ENCODE measurements around the gene CHST9.
A peak's percentile ranks its signal among the peaks of the same experiment; 100 is the strongest.

The CHST9 gene

GRCh38 chr18:27022477-27022876 is 162.6 kb downstream of the CHST9 start:
- 43% methylated on average over 3 of the region's 3 CpGs for WGBS
- H3K23ac ChIP-seq (ENCODE audit: low read length in 2 of 2): no peak overlapping the region
- H2BK120ac ChIP-seq (ENCODE audit: low read depth, low read length): no peak overlapping the region
- peaks cover 2% of the 10 kb centered on the region for H3K4me1 ChIP-seq (ENCODE audit: control insufficient read depth, insufficient read depth, low read depth, low read length)
- H3K4me3 ChIP-seq (ENCODE audit: insufficient read depth in 1 of 2, low read depth in 1 of 2, low read length in 2 of 2): no peak overlapping the region
- H2BK15ac ChIP-seq (ENCODE audit: low read depth, poor library complexity, severe bottlenecking): no peak overlapping the region
- no peak overlapping the region for H2BK12ac ChIP-seq (ENCODE audit: low read length in 2 of 2)
- no peak overlapping the region for H3K18ac ChIP-seq (ENCODE audit: low read depth in 1 of 2, low read length in 2 of 2)
- no peak overlapping the region for H3K9ac ChIP-seq (ENCODE audit: low read length)
- no peak overlapping the region for H3K4ac ChIP-seq (ENCODE audit: low read depth in 1 of 2, low read length in 2 of 2)
- no peak overlapping the region for H3K27ac ChIP-seq (ENCODE audit: low read length, poor library complexity, severe bottlenecking)
- peaks cover 0 to 2% of the 10 kb centered on the region in 2 experiments for H3K27me3 ChIP-seq (ENCODE audit: control insufficient read depth in 1 of 2, insufficient read depth in 1 of 2, low read length in 2 of 2)
- H4K91ac ChIP-seq (ENCODE audit: low read length): no peak overlapping the region
- H2AFZ ChIP-seq (ENCODE audit: low read depth, low read length): no peak overlapping the region
- no peaks in the 10 kb centered on the region for H3K79me1 ChIP-seq (replicated peaks; ENCODE audit: low read length, poor library complexity, severe bottlenecking)
- no peak for DNase-seq
- no peak overlapping the region for H2BK5ac ChIP-seq (ENCODE audit: low read depth, low read length, poor library complexity, severe bottlenecking)
- no peak overlapping the region for H2AK5ac ChIP-seq (ENCODE audit: low read length, severe bottlenecking)
- no peak overlapping the region for H3K4me2 ChIP-seq (ENCODE audit: low read length, poor library complexity, severe bottlenecking)
- H4K8ac ChIP-seq (ENCODE audit: low read length): no peak overlapping the region
- no peak overlapping the region for H3K14ac ChIP-seq (ENCODE audit: low read length in 2 of 2)
- no peaks in the 10 kb centered on the region for H3K36me3 ChIP-seq (ENCODE audit: control insufficient read depth in 1 of 2, insufficient read depth in 2 of 2, low read depth in 1 of 2, low read length in 2 of 2)
- no peaks in the 10 kb centered on the region for H3K9me3 ChIP-seq (ENCODE audit: control insufficient read depth, low read length)

DNA sequence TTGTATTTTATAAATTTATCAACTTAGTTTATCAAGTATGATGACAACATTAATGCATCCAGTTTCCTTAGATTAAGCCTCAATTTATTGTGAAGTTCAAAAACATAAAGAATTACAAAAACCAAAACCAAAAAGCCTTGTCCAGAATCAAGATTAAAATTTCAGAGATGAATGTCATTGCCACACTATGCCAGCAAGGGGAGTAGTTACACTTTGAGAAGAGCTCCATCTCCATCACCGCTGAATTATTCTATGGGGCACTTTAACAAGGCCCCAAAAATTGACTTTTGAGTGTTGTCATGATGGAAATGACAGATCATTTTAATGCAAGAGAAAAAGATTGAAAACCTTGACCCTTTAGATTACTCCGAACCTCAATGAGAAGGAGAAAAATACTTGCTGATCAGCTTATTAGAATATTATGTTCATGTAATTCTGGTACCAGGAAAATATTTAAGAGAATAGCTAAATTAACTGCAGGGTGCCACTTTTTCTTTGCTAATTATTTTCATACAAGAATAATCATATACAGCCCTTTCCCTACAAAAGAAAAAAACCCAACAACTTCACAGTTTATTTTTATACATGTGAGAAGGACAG is 167.1 kb downstream of the CHST9 start:
- H3K18ac ChIP-seq (ENCODE audit: low read depth in 1 of 2, low read length in 2 of 2): no peak overlapping the region
- no peak overlapping the region for H2BK120ac ChIP-seq (ENCODE audit: low read depth, low read length)
- WGBS: 100% methylated on average over 1 of the region's 2 CpGs
- no peak overlapping the region for H4K91ac ChIP-seq (ENCODE audit: low read length)
- H3K9me3 ChIP-seq (ENCODE audit: control insufficient read depth, low read length): no peaks in the 10 kb centered on the region
- H3K27me3 ChIP-seq (ENCODE audit: control insufficient read depth in 1 of 2, insufficient read depth in 1 of 2, low read length in 2 of 2): peaks cover 0 to 2% of the 10 kb centered on the region in 2 experiments
- no peak overlapping the region for H2BK5ac ChIP-seq (ENCODE audit: low read depth, low read length, poor library complexity, severe bottlenecking)
- no peak overlapping the region for H2BK15ac ChIP-seq (ENCODE audit: low read depth, poor library complexity, severe bottlenecking)
- H3K14ac ChIP-seq (ENCODE audit: low read length in 2 of 2): no peak overlapping the region
- H2AFZ ChIP-seq (ENCODE audit: low read depth, low read length): no peak overlapping the region
- no peaks in the 10 kb centered on the region for H3K36me3 ChIP-seq (ENCODE audit: control insufficient read depth in 1 of 2, insufficient read depth in 2 of 2, low read depth in 1 of 2, low read length in 2 of 2)
- no peak overlapping the region for H3K4me3 ChIP-seq (ENCODE audit: insufficient read depth in 1 of 2, low read depth in 1 of 2, low read length in 2 of 2)
- no peak overlapping the region for H2AK5ac ChIP-seq (ENCODE audit: low read length, severe bottlenecking)
- no peak overlapping the region for H3K27ac ChIP-seq (ENCODE audit: low read length, poor library complexity, severe bottlenecking)
- H3K4me2 ChIP-seq (ENCODE audit: low read length, poor library complexity, severe bottlenecking): no peak overlapping the region
- no peak overlapping the region for H3K4ac ChIP-seq (ENCODE audit: low read depth in 1 of 2, low read length in 2 of 2)
- H3K4me1 ChIP-seq (ENCODE audit: control insufficient read depth, insufficient read depth, low read depth, low read length): peaks cover 7% of the 10 kb centered on the region
- no peak overlapping the region for H3K9ac ChIP-seq (ENCODE audit: low read length)
- H4K8ac ChIP-seq (ENCODE audit: low read length): no peak overlapping the region
- no peak overlapping the region for H2BK12ac ChIP-seq (ENCODE audit: low read length in 2 of 2)
- H3K23ac ChIP-seq (ENCODE audit: low read length in 2 of 2): no peak overlapping the region
- no peak for DNase-seq
- H3K79me1 ChIP-seq (replicated peaks; ENCODE audit: low read length, poor library complexity, severe bottlenecking): no peaks in the 10 kb centered on the region

DNA sequence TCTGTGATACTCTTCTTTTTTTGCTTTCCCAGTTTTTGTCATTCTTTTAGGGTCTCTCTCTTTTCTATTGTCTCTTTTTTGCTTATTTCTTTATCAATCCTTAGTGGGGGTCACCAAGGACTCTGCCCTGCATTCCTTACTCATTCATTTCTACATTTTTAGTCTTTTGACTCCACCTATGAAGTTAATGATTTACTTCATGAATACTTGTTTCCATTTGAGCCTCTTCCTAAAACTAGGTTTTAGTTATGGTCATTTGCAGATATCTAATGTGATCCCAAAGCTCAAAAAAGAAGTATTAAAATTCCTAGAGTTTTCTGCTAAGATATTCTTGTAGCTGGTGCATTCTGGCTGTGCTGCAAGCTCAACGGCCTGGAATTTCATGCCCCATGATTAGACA is 170.3 kb downstream of the CHST9 start:
- 100% methylated on average over 1 of the region's 1 CpG for WGBS
- no peak overlapping the region for H3K23ac ChIP-seq (ENCODE audit: low read length in 2 of 2)
- no peak overlapping the region for H2AK5ac ChIP-seq (ENCODE audit: low read length, severe bottlenecking)
- H3K36me3 ChIP-seq (ENCODE audit: control insufficient read depth in 1 of 2, insufficient read depth in 2 of 2, low read depth in 1 of 2, low read length in 2 of 2): no peaks in the 10 kb centered on the region
- no peak overlapping the region for H2BK15ac ChIP-seq (ENCODE audit: low read depth, poor library complexity, severe bottlenecking)
- no peaks in the 10 kb centered on the region for H3K79me1 ChIP-seq (replicated peaks; ENCODE audit: low read length, poor library complexity, severe bottlenecking)
- no peak overlapping the region for H2BK12ac ChIP-seq (ENCODE audit: low read length in 2 of 2)
- no peak for DNase-seq
- no peak overlapping the region for H3K4me2 ChIP-seq (ENCODE audit: low read length, poor library complexity, severe bottlenecking)
- H3K27me3 ChIP-seq (ENCODE audit: control insufficient read depth in 1 of 2, insufficient read depth in 1 of 2, low read length in 2 of 2): no peaks in the 10 kb centered on the region
- H3K27ac ChIP-seq (ENCODE audit: low read length, poor library complexity, severe bottlenecking): peak overlapping the region; percentile 44
- H3K14ac ChIP-seq (ENCODE audit: low read length in 2 of 2): no peak overlapping the region
- H3K18ac ChIP-seq (ENCODE audit: low read depth in 1 of 2, low read length in 2 of 2): no peak overlapping the region
- peaks cover 7% of the 10 kb centered on the region for H3K4me1 ChIP-seq (ENCODE audit: control insufficient read depth, insufficient read depth, low read depth, low read length)
- no peak overlapping the region for H4K8ac ChIP-seq (ENCODE audit: low read length)
- no peak overlapping the region for H3K4ac ChIP-seq (ENCODE audit: low read depth in 1 of 2, low read length in 2 of 2)
- H4K91ac ChIP-seq (ENCODE audit: low read length): no peak overlapping the region
- H3K4me3 ChIP-seq (ENCODE audit: insufficient read depth in 1 of 2, low read depth in 1 of 2, low read length in 2 of 2): no peak overlapping the region
- no peak overlapping the region for H3K9ac ChIP-seq (ENCODE audit: low read length)
- no peak overlapping the region for H2BK120ac ChIP-seq (ENCODE audit: low read depth, low read length)
- no peak overlapping the region for H2AFZ ChIP-seq (ENCODE audit: low read depth, low read length)
- H3K9me3 ChIP-seq (ENCODE audit: control insufficient read depth, low read length): no peaks in the 10 kb centered on the region
- no peak overlapping the region for H2BK5ac ChIP-seq (ENCODE audit: low read depth, low read length, poor library complexity, severe bottlenecking)

DNA sequence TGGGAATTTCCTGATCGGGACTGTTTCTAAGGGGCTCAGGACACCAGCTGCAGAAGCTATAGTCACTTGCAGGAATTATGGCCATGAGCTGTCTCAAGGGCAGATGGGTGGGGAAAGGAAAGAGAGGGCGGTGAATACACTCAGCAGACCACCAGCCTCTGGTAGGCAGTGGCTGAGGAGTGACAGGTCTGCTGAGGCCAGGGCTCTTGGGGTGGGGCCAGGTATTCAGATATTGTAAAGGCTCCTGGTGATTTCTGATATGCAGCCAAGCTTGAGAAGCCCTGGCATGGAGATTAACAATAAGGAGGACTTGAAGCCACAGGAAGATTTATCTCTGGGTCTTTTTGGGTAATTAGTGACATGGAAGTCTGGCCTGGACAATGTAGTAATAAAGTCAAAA is 174.3 kb downstream of the CHST9 start:
- no peak overlapping the region for H3K27ac ChIP-seq (ENCODE audit: low read length, poor library complexity, severe bottlenecking)
- no peaks in the 10 kb centered on the region for H3K79me1 ChIP-seq (replicated peaks; ENCODE audit: low read length, poor library complexity, severe bottlenecking)
- H3K18ac ChIP-seq (ENCODE audit: low read depth in 1 of 2, low read length in 2 of 2): no peak overlapping the region
- peaks cover 4% of the 10 kb centered on the region for H3K4me1 ChIP-seq (ENCODE audit: control insufficient read depth, insufficient read depth, low read depth, low read length)
- no peak overlapping the region for H2AFZ ChIP-seq (ENCODE audit: low read depth, low read length)
- H3K27me3 ChIP-seq (ENCODE audit: control insufficient read depth in 1 of 2, insufficient read depth in 1 of 2, low read length in 2 of 2): no peaks in the 10 kb centered on the region
- H2AK5ac ChIP-seq (ENCODE audit: low read length, severe bottlenecking): no peak overlapping the region
- H3K9me3 ChIP-seq (ENCODE audit: control insufficient read depth, low read length): no peaks in the 10 kb centered on the region
- no peak overlapping the region for H2BK15ac ChIP-seq (ENCODE audit: low read depth, poor library complexity, severe bottlenecking)
- H4K91ac ChIP-seq (ENCODE audit: low read length): no peak overlapping the region
- H2BK5ac ChIP-seq (ENCODE audit: low read depth, low read length, poor library complexity, severe bottlenecking): no peak overlapping the region
- 90% methylated on average over 2 of the region's 2 CpGs for WGBS
- H3K14ac ChIP-seq (ENCODE audit: low read length in 2 of 2): no peak overlapping the region
- no peak overlapping the region for H3K4ac ChIP-seq (ENCODE audit: low read depth in 1 of 2, low read length in 2 of 2)
- no peak overlapping the region for H3K4me3 ChIP-seq (ENCODE audit: insufficient read depth in 1 of 2, low read depth in 1 of 2, low read length in 2 of 2)
- H3K9ac ChIP-seq (ENCODE audit: low read length): no peak overlapping the region
- H3K36me3 ChIP-seq (ENCODE audit: control insufficient read depth in 1 of 2, insufficient read depth in 2 of 2, low read depth in 1 of 2, low read length in 2 of 2): no peaks in the 10 kb centered on the region
- no peak overlapping the region for H3K23ac ChIP-seq (ENCODE audit: low read length in 2 of 2)
- H3K4me2 ChIP-seq (ENCODE audit: low read length, poor library complexity, severe bottlenecking): no peak overlapping the region
- H2BK120ac ChIP-seq (ENCODE audit: low read depth, low read length): no peak overlapping the region
- no peak overlapping the region for H2BK12ac ChIP-seq (ENCODE audit: low read length in 2 of 2)
- H4K8ac ChIP-seq (ENCODE audit: low read length): no peak overlapping the region
- no peak for DNase-seq
